Measurements from ENCODE around the gene LRGUK.
"Not testable (repeated sequence)": the region's sequence is repeated elsewhere in the genome, so short reads cannot be mapped to it uniquely, and the experiment has no call there.

LRGUK gene

GRCh38 chr7:134210976-134211663 lies 84.0 kb downstream of the LRGUK start:
- DNase-seq (ENCODE audit: extremely low read depth, insufficient read length) = no peak
- Histone ChIP-seq H3K4me3 (replicated peaks; ENCODE audit: low read depth, low read length) (no peak overlapping the region), H3K27me3 (replicated peaks; ENCODE audit: control insufficient read depth, insufficient read depth, low read length) (peaks cover 1% of the 10 kb centered on the region), H3K36me3 (ENCODE audit: control insufficient read depth, insufficient read depth, low read length) (no peaks in the 10 kb centered on the region)
- TF ChIP-seq, protein P1, sequence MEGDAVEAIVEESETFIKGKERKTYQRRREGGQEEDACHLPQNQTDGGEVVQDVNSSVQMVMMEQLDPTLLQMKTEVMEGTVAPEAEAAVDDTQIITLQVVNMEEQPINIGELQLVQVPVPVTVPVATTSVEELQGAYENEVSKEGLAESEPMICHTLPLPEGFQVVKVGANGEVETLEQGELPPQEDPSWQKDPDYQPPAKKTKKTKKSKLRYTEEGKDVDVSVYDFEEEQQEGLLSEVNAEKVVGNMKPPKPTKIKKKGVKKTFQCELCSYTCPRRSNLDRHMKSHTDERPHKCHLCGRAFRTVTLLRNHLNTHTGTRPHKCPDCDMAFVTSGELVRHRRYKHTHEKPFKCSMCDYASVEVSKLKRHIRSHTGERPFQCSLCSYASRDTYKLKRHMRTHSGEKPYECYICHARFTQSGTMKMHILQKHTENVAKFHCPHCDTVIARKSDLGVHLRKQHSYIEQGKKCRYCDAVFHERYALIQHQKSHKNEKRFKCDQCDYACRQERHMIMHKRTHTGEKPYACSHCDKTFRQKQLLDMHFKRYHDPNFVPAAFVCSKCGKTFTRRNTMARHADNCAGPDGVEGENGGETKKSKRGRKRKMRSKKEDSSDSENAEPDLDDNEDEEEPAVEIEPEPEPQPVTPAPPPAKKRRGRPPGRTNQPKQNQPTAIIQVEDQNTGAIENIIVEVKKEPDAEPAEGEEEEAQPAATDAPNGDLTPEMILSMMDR (IDR thresholded peaks at IDR 0.05; ENCODE audit: insufficient read depth, low read length, poor library complexity, severe bottlenecking) = no peak

DNA sequence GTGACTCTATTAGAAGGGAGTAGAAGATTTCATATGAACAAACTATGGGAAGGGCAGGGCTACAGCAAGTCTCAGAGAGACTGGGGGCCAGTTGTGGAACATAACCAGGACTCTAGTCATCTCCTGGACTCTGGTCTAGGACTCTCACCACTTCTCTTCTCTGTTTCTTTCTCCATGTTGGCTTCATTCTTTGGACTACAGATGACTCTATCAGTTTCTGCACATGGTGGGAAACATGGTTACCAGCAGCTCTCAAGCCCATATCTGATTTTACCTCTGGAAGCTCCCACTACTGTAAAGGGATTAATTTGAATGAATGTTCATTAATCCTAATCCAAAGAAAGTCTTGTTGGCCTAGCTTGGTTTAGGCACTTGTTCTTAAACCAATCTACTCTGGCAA lies 84.7 kb downstream of the LRGUK start:
- Histone ChIP-seq H3K27me3 (replicated peaks; ENCODE audit: control insufficient read depth, insufficient read depth, low read length) (peaks cover 1% of the 10 kb centered on the region), H3K36me3 (ENCODE audit: control insufficient read depth, insufficient read depth, low read length) (no peaks in the 10 kb centered on the region), H3K4me3 (replicated peaks; ENCODE audit: low read depth, low read length) (no peak overlapping the region)
- no peak for DNase-seq (ENCODE audit: extremely low read depth, insufficient read length)
- TF ChIP-seq, protein P1 (IDR thresholded peaks at IDR 0.05; ENCODE audit: insufficient read depth, low read length, poor library complexity, severe bottlenecking) = no peak

DNA sequence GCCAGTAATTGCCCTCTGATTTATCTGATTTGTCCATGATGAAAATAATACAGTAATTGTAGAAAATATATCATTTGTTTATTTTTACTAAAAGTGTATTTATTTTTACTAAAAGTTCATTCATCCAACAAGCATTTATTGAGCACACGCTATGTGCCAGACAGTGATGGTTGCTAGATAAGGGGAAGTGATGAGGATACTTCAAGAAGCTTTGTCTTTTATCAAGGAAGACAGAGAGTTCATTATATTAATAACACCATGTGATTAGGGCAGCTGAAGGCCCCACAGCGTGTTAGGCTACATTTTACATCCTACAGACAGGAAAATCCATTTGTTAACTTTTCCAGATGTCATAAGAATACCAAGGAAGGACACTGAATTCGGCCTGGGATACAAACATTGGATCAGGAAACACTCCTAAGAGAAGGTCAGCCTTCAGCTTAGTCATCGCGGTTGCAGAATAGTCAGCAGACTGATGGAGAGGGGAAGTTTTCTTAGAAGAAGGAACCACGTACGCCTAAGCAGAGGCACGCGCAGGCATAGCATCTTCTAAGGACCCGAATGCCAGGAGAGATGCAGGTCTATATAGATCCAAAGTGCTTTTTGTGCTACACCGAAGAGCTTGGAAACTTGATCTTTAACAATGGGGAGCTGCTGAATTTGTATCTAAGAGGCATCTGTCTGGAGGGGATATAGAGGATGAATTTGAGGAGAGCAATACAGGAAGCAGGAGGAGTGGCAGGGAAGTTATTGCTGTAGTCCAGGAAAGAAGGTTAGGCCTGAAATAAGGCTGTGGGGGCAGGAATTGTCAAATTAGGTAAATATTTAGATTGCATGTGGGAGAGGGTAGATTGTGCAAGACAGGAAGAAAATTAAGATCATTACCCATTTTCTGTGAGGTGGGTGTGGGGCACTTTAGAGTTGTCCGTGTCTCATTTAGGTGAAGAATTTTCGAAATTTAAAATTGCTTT lies 85.7 kb downstream of the LRGUK start:
- H3K36me3 ChIP-seq (ENCODE audit: control insufficient read depth, insufficient read depth, low read length) = no peaks in the 10 kb centered on the region
- no peak overlapping the region for H3K4me3 ChIP-seq (replicated peaks; ENCODE audit: low read depth, low read length)
- DNase-seq (ENCODE audit: extremely low read depth, insufficient read length) = no peak
- H3K27me3 ChIP-seq (replicated peaks; ENCODE audit: control insufficient read depth, insufficient read depth, low read length) = peaks cover 1% of the 10 kb centered on the region
- TF ChIP-seq, protein P1 (IDR thresholded peaks at IDR 0.05; ENCODE audit: insufficient read depth, low read length, poor library complexity, severe bottlenecking) = no peak

DNA sequence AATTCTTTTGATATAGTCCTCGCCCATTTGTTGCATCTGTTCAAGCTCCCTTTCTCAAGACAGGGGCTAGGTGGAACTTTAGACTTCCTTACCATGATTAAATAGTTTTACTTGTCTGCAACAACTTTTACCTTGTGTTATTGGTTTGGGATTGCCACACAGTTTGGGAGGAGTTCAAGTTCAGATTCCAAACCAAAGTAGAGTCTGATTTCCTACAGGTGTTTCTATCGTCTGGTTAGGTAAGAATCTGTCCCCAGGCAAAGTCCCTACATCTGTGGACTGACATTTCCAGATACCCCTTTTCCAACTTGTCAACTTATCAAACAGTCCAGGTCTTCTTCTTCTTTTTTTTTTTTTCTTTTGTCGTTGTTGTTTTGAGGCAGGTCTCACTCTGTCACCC lies 93.1 kb downstream of the LRGUK start:
- Histone ChIP-seq H3K36me3 (ENCODE audit: control insufficient read depth, insufficient read depth, low read length) (no peaks in the 10 kb centered on the region), H3K27me3 (replicated peaks; ENCODE audit: control insufficient read depth, insufficient read depth, low read length) (no peaks in the 10 kb centered on the region; the same call in 1 of the 2 replicates), H3K4me3 (replicated peaks; ENCODE audit: low read depth, low read length) (no peak overlapping the region)
- DNase-seq (ENCODE audit: extremely low read depth, insufficient read length) = no peak
- TF ChIP-seq, protein P1 (IDR thresholded peaks at IDR 0.05; ENCODE audit: insufficient read depth, low read length, poor library complexity, severe bottlenecking) = no peak

- DNase-seq (ENCODE audit: extremely low read depth, insufficient read length); H3K4me3 ChIP-seq (replicated peaks; ENCODE audit: low read depth, low read length); H3K36me3 ChIP-seq (ENCODE audit: control insufficient read depth, insufficient read depth, low read length); H3K27me3 ChIP-seq (replicated peaks; ENCODE audit: control insufficient read depth, insufficient read depth, low read length): not testable (repeated sequence)
These were observed 104.2 kb downstream of the LRGUK start for GRCh38 chr7:134231296-134231695.

DNA sequence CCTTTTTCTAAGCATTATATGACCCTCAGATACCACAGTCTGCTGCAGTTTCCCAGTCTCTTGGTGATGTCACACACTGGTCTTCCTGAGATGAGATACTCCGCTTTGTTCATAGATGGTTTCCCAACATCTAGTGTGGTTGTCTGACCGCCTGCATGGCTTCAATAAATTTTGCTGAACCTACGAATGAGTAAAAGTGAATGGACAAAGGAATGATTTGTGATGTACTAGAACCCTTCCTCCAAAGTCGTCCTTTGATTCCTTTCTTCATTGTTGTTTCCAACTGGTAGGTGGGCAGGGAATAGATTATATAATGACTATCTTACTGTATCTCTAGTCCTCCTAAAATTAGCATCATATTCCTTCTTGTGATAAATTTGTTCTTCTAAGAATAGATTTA lies 107.1 kb downstream of the LRGUK start:
- TF ChIP-seq, protein P1 (IDR thresholded peaks at IDR 0.05; ENCODE audit: insufficient read depth, low read length, poor library complexity, severe bottlenecking) = no peak
- H3K4me3 ChIP-seq (replicated peaks; ENCODE audit: low read depth, low read length) = no peak overlapping the region
- DNase-seq (ENCODE audit: extremely low read depth, insufficient read length) = no peak
- no peaks in the 10 kb centered on the region for H3K27me3 ChIP-seq (replicated peaks; ENCODE audit: control insufficient read depth, insufficient read depth, low read length)
- no peaks in the 10 kb centered on the region for H3K36me3 ChIP-seq (ENCODE audit: control insufficient read depth, insufficient read depth, low read length)
